ENCODE measurements around the gene CLCN1.

Gene CLCN1

DNA sequence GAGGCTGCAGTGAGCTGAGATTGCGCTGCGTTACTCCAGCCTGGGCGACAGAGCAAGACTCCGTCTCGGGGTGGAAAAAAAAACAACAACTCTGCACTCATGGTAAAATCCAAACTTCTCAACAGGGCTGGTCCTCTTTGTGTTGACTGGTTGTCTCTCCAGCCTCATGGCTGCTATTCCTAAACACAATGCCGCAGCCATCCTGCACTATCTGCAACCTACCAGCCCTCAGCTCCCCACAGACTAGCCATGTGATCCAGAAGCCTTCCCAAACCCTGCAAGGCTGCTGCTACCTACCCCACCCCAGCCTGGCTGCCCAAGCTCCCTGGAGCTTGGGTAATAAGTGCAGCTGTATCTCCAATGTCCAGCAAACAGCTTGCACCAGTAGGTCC is 77.0 kb downstream of the CLCN1 start:
- no peak overlapping the region for H3K4me3 ChIP-seq (replicated peaks; ENCODE audit: low read depth, low read length)
- DNase-seq (ENCODE audit: low read depth) = no peak
- TF ChIP-seq CTCF (IDR thresholded peaks at IDR 0.05; ENCODE audit: low read length, missing control alignments) = no peak

- no peak overlapping the region for H3K4me3 ChIP-seq (replicated peaks; ENCODE audit: low read depth, low read length)
- TF ChIP-seq CTCF (IDR thresholded peaks at IDR 0.05; ENCODE audit: low read length, missing control alignments) = no peak
- peak; percentile 69 for DNase-seq (ENCODE audit: low read depth)
Measured at GRCh38 chr7:143393267-143394041, 77.5 kb downstream of the CLCN1 start.

DNA sequence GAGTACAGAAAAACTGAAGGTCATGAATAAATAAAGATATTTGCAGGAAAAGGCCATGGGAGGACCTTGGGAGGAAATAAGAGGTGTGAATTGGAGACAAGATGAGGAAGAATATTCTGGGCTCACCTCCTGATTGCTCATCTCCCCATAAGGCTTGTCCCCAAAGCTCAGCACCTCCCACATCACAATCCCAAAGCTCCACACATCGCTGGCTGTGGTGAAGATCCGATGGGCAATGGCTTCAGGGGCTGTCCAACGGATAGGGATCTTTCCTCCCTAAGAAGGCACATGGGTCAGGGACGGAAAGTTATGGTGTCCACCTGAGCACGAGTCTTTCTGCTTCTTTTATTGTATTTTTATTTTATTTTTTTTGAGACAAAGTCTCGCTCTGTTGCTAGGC is 78.2 kb downstream of the CLCN1 start:
- DNase-seq (ENCODE audit: low read depth) = no peak
- no peak for TF ChIP-seq CTCF (IDR thresholded peaks at IDR 0.05; ENCODE audit: low read length, missing control alignments)
- H3K4me3 ChIP-seq (replicated peaks; ENCODE audit: low read depth, low read length) = no peak overlapping the region

DNA sequence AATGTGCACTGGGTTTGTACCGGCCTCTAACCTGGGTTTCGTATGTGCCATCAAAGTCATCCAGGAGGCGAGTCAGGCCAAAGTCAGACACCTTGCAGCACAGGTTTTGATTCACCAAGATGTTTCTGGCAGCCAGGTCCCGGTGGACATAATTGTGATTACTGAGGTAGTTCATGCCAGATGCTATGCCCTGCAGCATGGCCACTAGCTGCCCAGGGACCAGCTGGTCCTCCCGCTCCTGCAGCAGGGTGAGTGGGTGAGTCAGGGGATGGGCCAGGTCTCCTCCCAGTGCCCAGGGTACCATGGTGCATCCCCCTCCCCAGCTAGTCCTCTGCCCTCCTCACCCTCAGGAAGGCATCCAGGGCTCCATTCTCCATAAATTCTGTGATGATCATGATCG is 78.9 kb downstream of the CLCN1 start:
- TF ChIP-seq CTCF (IDR thresholded peaks at IDR 0.05; ENCODE audit: low read length, missing control alignments) = no peak
- DNase-seq (ENCODE audit: low read depth) = no peak
- no peak overlapping the region for H3K4me3 ChIP-seq (replicated peaks; ENCODE audit: low read depth, low read length)

DNA sequence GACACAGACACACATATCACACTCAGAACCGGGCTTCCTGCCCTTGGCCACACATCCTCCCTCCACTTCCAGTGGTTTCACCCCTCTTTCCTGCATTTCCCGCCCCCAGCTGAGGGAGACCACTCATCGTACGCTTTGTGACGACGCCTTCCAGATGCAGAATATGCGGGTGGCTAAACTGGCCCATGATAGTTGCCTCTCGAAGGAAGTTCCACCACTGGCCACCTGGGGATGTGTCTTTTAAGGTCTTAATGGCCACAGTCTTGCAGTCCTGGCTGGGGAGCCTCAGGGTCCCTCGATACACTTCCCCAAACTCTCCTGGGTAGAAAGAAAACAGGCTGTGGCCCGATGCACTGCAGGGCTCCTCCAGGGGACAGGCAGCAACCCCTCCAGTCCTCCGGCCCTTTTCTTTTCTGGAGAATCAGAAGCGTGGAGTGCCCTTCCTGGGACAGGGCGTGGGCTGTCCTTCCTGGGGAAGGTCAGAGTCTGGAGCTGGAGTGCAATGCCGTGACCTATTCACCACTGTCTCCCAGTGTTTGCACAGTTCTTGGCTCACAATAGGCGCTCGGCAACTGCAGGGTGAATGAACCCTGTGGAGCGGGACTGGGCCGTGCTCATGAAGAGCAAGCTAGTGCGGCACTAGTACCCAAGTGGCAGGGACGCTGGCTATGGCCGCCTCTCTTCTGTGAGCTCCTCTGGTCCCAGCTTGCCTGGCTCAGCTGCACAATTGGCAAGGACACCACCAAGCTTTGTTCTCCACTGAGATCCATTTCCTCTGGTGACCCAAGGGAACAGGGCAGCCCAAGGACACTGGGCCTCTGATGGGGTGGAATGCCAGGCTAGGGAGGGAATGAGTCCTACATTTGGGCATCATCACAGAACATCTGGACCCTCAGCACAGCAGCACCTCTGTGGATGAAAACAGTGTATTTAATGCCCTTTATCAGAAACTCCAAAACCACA is 79.6 kb downstream of the CLCN1 start:
- no peak overlapping the region for H3K4me3 ChIP-seq (replicated peaks; ENCODE audit: low read depth, low read length)
- TF ChIP-seq CTCF (IDR thresholded peaks at IDR 0.05; ENCODE audit: low read length, missing control alignments) = peak; percentile 24
- no peak for DNase-seq (ENCODE audit: low read depth)

GRCh38 chr7:143396182-143396581 is 80.3 kb downstream of the CLCN1 start:
- H3K4me3 ChIP-seq (replicated peaks; ENCODE audit: low read depth, low read length) = no peak overlapping the region
- no peak for DNase-seq (ENCODE audit: low read depth)
- no peak for TF ChIP-seq CTCF (IDR thresholded peaks at IDR 0.05; ENCODE audit: low read length, missing control alignments)
